SK-N-SH treated with all-trans-retinoic acid at 6 μM for 48 hours (cell line): ENCODE data around the gene AIRE.

Experiments used
- ATAC-seq: fragments of 200-7000 bp; cut with Tn5 transposase; 3 replicates; pipeline ENCODE4 v1.9.1; 2020; ENCODE audit warnings: mild to moderate bottlenecking, moderate library complexity
- ARNTL ChIP-seq: fragments of 450-650 bp; formaldehyde crosslinking; IDR thresholded peaks from 2 replicates; pipeline ENCODE4 v1.5.0; 2020; ENCODE audit warnings: low read depth, mild to moderate bottlenecking, moderate library complexity, borderline replicate concordance
- CSDC2 ChIP-seq: fragments of 250-450 bp; sonication (Bioruptor Pico); IDR thresholded peaks from 2 replicates; pipeline ENCODE4 v1.5.0; 2020; ENCODE audit warnings: mild to moderate bottlenecking, moderate library complexity
- ESRRG ChIP-seq: fragments of 250-450 bp; sonication (Bioruptor Pico); IDR thresholded peaks from 2 replicates; pipeline ENCODE4 v1.6.1; 2021; ENCODE audit warnings: mild to moderate bottlenecking
- GLIS3 ChIP-seq: fragments of 250-450 bp; sonication (Bioruptor Pico); IDR thresholded peaks from 2 replicates; pipeline ENCODE4 v1.5.0; 2020; ENCODE audit warnings: mild to moderate bottlenecking, moderate library complexity
- ISL1 ChIP-seq: fragments of 250-450 bp; sonication (Bioruptor Pico); IDR thresholded peaks from 2 replicates; pipeline ENCODE4 v2.1.2; 2022; ENCODE audit warnings: mild to moderate bottlenecking, moderate library complexity
- OSR1 ChIP-seq: fragments of 250-450 bp; sonication (Bioruptor Pico); IDR thresholded peaks from 2 replicates; pipeline ENCODE4 v1.8.0; 2022; ENCODE audit warnings: moderate library complexity, mild to moderate bottlenecking, inconsistent platforms
- RARB ChIP-seq: fragments of 250-450 bp; sonication (Bioruptor Pico); IDR thresholded peaks from 2 replicates; pipeline ENCODE4 v1.8.0; 2021; ENCODE audit warnings: mild to moderate bottlenecking, moderate library complexity
- SNAI2 ChIP-seq: fragments of 250-450 bp; sonication (Bioruptor Pico); IDR thresholded peaks from 2 replicates; pipeline ENCODE4 v1.5.0; 2020; ENCODE audit warnings: mild to moderate bottlenecking, moderate library complexity
- TCF4 ChIP-seq: fragments of 250-450 bp; sonication (Bioruptor Pico); IDR thresholded peaks from 2 replicates; pipeline ENCODE4 v1.8.0; 2021; ENCODE audit warnings: mild to moderate bottlenecking, moderate library complexity, borderline replicate concordance
- TOX ChIP-seq: fragments of 250-450 bp; sonication (Bioruptor Pico); IDR thresholded peaks from 2 replicates; pipeline ENCODE4 v1.8.0; 2021; ENCODE audit warnings: mild to moderate bottlenecking, moderate library complexity, borderline replicate concordance
- ZC3H10 ChIP-seq: fragments of 250-450 bp; sonication (Bioruptor Pico); IDR thresholded peaks from 2 replicates; pipeline ENCODE4 v1.5.1; 2021; ENCODE audit warnings: mild to moderate bottlenecking, moderate library complexity
- ZFP3 ChIP-seq: fragments of 250-450 bp; sonication (Bioruptor Pico); IDR thresholded peaks from 2 replicates; pipeline ENCODE4 v1.5.0; 2020; ENCODE audit warnings: mild to moderate bottlenecking, moderate library complexity
- ZFP30 ChIP-seq: fragments of 450-650 bp; formaldehyde crosslinking; IDR thresholded peaks from 2 replicates; pipeline ENCODE4 v1.5.0; 2022; ENCODE audit warnings: mild to moderate bottlenecking, moderate library complexity
- ZNF565 ChIP-seq: fragments of 450-650 bp; formaldehyde crosslinking; conservative IDR thresholded peaks from 2 replicates; pipeline ENCODE4 v1.5.0; 2020; ENCODE audit warnings: low read depth, mild to moderate bottlenecking, moderate library complexity
- ZNF70 ChIP-seq: fragments of 450-650 bp; formaldehyde crosslinking; IDR thresholded peaks from 2 replicates; pipeline ENCODE4 v1.5.0; 2020; ENCODE audit warnings: mild to moderate bottlenecking, moderate library complexity
- ZNF8 ChIP-seq: fragments of 450-650 bp; formaldehyde crosslinking; IDR thresholded peaks from 2 replicates; pipeline ENCODE4 v1.5.0; 2020; ENCODE audit warnings: mild to moderate bottlenecking, moderate library complexity
- TF ChIP-seq, protein P1 (sequence below): fragments of 250-450 bp; sonication (Bioruptor Pico); IDR thresholded peaks from 2 replicates; pipeline ENCODE4 v1.8.0; 2021; ENCODE audit warnings: low read depth, mild to moderate bottlenecking, moderate library complexity, borderline replicate concordance
- TF ChIP-seq, protein P2 (sequence below): fragments of 250-450 bp; sonication (Bioruptor Pico); IDR thresholded peaks from 2 replicates; pipeline ENCODE4 v1.5.1; 2020; ENCODE audit warnings: low read depth, mild to moderate bottlenecking, moderate library complexity
- TF ChIP-seq, protein P3 (sequence below): fragments of 250-450 bp; sonication (Bioruptor Pico); IDR thresholded peaks from 2 replicates; pipeline ENCODE4 v1.5.0; 2020; ENCODE audit warnings: mild to moderate bottlenecking, moderate library complexity
- TF ChIP-seq, protein P4 (sequence below): fragments of 250-450 bp; sonication (Bioruptor Pico); IDR thresholded peaks from 2 replicates; pipeline ENCODE4 v1.5.1; 2021; ENCODE audit warnings: mild to moderate bottlenecking, moderate library complexity
- TF ChIP-seq, protein P5 (sequence below): fragments of 250-450 bp; sonication (Bioruptor Pico); IDR thresholded peaks from 2 replicates; pipeline ENCODE4 v1.8.0; 2020; ENCODE audit warnings: mild to moderate bottlenecking, moderate library complexity, borderline replicate concordance

Gene AIRE

DNA sequence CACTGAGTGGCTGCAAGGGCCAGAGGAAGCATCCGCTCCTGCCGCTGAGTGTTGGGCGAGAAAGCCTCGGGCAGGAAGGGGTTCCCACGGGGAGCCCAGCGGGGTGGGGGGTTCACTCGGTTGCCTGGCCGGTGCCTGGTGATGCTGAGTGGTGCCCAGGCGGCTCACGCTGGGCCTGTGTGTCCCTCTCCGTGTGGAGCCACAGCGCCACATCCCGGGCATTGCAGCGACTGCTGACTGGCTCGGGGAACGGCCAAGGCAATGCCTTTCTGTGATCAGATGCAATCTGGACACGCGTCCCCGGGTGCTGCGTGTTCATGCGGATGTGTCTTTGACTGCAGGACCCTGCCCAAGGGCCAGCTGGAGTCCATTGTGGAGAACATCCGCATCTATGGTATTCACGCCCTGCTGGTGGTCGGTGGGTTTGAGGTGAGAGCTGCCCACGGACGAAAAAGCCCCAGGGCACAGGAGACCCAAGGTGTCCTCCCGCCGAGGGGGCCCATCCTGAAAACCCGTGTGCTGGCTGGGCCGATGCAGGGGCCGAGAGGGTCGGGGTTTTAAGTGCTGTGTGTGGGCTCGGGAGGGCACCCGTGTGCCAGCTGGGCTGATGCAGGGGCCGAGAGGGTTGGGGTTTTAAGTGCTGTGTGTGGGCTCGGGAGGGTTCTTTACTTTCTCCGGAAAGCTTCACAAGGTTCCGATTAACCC lies 37.1 kb downstream of the AIRE start:
- TF ChIP-seq ZNF70, result no peak
- no peak for TF ChIP-seq ZC3H10
- ATAC-seq, result no peak

DNA sequence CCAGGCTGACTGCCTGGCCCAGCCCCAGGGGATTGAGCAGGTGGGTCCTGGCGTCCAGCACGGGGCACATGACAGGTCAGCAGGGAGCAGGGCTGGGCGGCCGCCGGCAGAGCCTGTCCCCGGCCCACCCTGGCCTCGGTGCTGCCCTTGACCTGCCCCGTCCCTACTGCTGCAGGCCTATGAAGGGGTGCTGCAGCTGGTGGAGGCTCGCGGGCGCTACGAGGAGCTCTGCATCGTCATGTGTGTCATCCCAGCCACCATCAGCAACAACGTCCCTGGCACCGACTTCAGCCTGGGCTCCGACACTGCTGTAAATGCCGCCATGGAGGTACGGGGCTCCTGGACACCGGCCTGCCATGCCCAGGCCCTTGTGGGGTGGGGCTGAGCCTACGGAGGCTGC lies 37.9 kb downstream of the AIRE start:
- no peak for ATAC-seq
- TF ChIP-seq, protein P1, sequence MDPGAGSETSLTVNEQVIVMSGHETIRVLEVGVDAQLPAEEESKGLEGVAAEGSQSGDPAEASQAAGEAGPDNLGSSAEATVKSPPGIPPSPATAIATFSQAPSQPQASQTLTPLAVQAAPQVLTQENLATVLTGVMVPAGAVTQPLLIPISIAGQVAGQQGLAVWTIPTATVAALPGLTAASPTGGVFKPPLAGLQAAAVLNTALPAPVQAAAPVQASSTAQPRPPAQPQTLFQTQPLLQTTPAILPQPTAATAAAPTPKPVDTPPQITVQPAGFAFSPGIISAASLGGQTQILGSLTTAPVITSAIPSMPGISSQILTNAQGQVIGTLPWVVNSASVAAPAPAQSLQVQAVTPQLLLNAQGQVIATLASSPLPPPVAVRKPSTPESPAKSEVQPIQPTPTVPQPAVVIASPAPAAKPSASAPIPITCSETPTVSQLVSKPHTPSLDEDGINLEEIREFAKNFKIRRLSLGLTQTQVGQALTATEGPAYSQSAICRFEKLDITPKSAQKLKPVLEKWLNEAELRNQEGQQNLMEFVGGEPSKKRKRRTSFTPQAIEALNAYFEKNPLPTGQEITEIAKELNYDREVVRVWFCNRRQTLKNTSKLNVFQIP (CRISPR knock-in tag), result no peak
- TF ChIP-seq, protein P2, sequence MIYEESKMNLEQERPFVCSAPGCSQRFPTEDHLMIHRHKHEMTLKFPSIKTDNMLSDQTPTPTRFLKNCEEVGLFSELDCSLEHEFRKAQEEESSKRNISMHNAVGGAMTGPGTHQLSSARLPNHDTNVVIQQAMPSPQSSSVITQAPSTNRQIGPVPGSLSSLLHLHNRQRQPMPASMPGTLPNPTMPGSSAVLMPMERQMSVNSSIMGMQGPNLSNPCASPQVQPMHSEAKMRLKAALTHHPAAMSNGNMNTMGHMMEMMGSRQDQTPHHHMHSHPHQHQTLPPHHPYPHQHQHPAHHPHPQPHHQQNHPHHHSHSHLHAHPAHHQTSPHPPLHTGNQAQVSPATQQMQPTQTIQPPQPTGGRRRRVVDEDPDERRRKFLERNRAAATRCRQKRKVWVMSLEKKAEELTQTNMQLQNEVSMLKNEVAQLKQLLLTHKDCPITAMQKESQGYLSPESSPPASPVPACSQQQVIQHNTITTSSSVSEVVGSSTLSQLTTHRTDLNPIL (CRISPR knock-in tag), result no peak
- TF ChIP-seq ZFP30 (CRISPR knock-in tag), result no peak

DNA sequence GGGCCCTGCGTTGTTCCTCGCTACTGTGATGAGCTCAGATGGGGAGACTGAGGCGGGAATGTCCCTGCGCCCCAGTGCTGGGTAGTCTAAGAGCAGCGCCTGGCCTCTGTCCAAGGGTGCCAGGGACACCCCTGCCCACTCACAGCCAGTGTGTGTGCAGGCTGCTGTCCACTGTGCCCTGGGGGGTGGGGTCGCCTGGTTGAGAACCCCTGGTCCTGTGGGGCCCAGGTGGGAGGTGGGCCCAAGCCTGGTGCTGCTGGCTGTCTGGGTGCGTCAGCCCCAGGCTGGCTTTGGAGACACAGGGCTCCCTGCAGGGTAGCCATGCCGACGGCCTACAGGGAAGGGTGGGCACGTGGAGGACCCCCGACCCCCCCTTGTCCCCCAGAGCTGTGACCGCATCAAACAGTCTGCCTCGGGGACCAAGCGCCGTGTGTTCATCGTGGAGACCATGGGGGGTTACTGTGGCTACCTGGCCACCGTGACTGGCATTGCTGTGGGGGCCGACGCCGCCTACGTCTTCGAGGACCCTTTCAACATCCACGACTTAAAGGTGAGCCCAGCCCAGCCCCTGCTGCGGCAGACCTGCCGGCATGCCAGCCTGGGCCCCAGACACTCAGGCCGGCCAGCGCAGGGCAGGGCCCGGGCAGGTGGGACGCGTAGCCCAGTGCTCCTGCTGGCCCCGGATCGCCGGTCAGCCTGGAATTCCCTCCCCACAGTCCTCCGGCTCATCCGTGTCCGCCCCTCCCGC lies 38.6 kb downstream of the AIRE start:
- ATAC-seq, result no peak
- TF ChIP-seq ZNF565 (CRISPR knock-in tag), result no peak

DNA sequence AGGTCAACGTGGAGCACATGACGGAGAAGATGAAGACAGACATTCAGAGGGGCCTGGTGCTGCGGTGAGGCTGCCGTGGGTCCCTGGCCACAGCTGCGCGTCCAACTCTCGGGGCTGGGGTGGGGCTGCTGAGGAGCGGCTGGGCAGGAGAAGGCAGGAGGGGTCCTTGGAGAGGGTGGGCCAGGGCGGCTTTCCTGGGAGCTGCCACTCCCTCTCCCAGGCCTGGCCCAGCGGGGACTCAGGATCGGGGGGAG lies 39.1 kb downstream of the AIRE start:
- ATAC-seq, result no peak
- TF ChIP-seq, protein P3, sequence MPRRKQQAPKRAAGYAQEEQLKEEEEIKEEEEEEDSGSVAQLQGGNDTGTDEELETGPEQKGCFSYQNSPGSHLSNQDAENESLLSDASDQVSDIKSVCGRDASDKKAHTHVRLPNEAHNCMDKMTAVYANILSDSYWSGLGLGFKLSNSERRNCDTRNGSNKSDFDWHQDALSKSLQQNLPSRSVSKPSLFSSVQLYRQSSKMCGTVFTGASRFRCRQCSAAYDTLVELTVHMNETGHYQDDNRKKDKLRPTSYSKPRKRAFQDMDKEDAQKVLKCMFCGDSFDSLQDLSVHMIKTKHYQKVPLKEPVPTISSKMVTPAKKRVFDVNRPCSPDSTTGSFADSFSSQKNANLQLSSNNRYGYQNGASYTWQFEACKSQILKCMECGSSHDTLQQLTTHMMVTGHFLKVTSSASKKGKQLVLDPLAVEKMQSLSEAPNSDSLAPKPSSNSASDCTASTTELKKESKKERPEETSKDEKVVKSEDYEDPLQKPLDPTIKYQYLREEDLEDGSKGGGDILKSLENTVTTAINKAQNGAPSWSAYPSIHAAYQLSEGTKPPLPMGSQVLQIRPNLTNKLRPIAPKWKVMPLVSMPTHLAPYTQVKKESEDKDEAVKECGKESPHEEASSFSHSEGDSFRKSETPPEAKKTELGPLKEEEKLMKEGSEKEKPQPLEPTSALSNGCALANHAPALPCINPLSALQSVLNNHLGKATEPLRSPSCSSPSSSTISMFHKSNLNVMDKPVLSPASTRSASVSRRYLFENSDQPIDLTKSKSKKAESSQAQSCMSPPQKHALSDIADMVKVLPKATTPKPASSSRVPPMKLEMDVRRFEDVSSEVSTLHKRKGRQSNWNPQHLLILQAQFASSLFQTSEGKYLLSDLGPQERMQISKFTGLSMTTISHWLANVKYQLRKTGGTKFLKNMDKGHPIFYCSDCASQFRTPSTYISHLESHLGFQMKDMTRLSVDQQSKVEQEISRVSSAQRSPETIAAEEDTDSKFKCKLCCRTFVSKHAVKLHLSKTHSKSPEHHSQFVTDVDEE, result no peak
- TF ChIP-seq SNAI2 (CRISPR knock-in tag) (no peak), ISL1 (CRISPR knock-in tag) (no peak), ZNF8 (CRISPR knock-in tag) (no peak), ZFP30 (CRISPR knock-in tag) (no peak), ZNF565 (CRISPR knock-in tag) (no peak), ARNTL (CRISPR knock-in tag) (no peak), CSDC2 (CRISPR knock-in tag) (no peak), RARB (CRISPR knock-in tag) (no peak), ZNF70 (no peak), ZFP3 (no peak), TCF4 (no peak), GLIS3 (no peak), OSR1 (CRISPR knock-in tag) (no peak), TOX (CRISPR knock-in tag) (no peak), ESRRG (CRISPR knock-in tag) (no peak)
- TF ChIP-seq, protein P4, sequence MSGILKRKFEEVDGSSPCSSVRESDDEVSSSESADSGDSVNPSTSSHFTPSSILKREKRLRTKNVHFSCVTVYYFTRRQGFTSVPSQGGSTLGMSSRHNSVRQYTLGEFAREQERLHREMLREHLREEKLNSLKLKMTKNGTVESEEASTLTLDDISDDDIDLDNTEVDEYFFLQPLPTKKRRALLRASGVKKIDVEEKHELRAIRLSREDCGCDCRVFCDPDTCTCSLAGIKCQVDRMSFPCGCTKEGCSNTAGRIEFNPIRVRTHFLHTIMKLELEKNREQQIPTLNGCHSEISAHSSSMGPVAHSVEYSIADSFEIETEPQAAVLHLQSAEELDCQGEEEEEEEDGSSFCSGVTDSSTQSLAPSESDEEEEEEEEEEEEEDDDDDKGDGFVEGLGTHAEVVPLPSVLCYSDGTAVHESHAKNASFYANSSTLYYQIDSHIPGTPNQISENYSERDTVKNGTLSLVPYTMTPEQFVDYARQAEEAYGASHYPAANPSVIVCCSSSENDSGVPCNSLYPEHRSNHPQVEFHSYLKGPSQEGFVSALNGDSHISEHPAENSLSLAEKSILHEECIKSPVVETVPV (CRISPR knock-in tag), result no peak
- TF ChIP-seq, protein P5, sequence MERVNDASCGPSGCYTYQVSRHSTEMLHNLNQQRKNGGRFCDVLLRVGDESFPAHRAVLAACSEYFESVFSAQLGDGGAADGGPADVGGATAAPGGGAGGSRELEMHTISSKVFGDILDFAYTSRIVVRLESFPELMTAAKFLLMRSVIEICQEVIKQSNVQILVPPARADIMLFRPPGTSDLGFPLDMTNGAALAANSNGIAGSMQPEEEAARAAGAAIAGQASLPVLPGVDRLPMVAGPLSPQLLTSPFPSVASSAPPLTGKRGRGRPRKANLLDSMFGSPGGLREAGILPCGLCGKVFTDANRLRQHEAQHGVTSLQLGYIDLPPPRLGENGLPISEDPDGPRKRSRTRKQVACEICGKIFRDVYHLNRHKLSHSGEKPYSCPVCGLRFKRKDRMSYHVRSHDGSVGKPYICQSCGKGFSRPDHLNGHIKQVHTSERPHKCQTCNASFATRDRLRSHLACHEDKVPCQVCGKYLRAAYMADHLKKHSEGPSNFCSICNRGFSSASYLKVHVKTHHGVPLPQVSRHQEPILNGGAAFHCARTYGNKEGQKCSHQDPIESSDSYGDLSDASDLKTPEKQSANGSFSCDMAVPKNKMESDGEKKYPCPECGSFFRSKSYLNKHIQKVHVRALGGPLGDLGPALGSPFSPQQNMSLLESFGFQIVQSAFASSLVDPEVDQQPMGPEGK (CRISPR knock-in tag), result no peak
- TF ChIP-seq, protein P2 (CRISPR knock-in tag), result no peak
- TF ChIP-seq, all 23 proteins: peak for 0
